ENCODE measurements around the gene ZSWIM8.
A peak's percentile ranks its signal among the peaks of the same experiment; 100 is the strongest.

The ZSWIM8 gene

DNA sequence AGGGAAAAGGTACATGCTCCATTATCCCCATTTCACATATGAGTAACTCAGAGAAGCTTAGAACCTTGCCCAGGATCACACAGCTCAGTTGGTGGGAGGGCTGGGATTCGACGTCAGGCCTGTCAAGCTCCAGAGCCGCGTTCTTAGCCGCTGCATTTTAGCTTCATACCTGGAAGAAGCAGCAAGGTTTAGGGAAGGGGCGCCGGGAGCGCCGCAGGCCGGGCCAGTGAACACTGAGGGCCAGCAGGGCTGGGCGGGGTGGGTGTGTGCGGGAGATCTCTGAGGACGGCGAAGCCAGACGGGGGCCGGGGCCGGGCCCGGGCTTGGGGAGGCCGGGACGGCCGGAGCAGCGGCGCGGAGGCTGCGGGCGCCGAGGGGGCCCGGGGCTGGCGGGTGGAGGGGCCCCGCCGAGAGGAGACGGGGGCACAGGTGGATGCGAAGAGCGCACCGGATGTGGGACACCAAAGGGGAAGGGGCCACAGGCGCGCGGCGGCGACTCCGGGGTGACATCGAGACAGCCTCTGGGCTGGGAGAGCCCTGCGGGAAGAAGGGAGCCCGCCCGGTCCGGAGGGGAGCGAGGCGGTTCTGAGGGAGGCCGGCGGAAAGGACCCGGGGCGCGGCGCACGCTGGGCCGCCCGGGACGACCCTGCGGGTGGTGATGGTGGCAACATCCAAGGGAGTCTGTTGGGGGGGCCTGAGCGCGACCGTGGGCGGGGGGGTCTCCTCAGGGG, 25.5 kb downstream of the ZSWIM8 start:
- H3K4me1 ChIP-seq (ENCODE audit: insufficient read depth, low read length) = no peaks in the 10 kb centered on the region; the same call in 1 of the 2 replicates
- H3K27me3 ChIP-seq (ENCODE audit: insufficient read depth, low read length) = no peaks in the 10 kb centered on the region
- H3K4me3 ChIP-seq (ENCODE audit: low read length) = peak overlapping the region; percentile 76
- no peak overlapping the region for H3K27ac ChIP-seq (ENCODE audit: low read length)
- H3K9ac ChIP-seq (ENCODE audit: low read depth, low read length) = peak overlapping the region; percentile 67; the same call in 1 of the 2 replicates
- peaks cover 41% of the 10 kb centered on the region for H3K36me3 ChIP-seq (ENCODE audit: insufficient read depth, low read depth, low read length)
- no peaks in the 10 kb centered on the region for H3K9me3 ChIP-seq (ENCODE audit: insufficient read depth, low read depth, low read length)

DNA sequence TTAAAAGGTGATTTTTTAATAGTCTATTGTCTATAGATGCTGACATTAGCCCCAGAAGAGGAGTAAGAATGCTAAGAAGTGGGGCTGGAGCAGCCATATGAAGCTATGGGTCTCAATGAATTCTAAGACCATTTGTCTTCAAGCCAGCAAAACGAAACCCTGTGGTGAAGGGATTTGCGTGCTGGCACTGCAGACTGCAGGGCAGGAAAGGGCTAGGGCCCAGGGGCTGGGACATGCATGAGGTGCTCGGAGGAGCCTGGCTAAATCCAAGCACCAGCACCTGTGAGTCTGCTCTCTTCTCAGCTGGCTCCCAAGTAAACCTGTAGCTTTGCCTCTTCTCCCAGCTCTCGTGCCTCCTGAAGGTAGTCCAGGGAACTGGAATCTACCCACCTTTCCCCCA, 27.3 kb downstream of the ZSWIM8 start:
- Histone ChIP-seq H3K4me3 (ENCODE audit: low read length) (no peak overlapping the region), H3K9me3 (ENCODE audit: insufficient read depth, low read depth, low read length) (no peaks in the 10 kb centered on the region), H3K36me3 (ENCODE audit: insufficient read depth, low read depth, low read length) (peaks cover 34% of the 10 kb centered on the region), H3K4me1 (ENCODE audit: insufficient read depth, low read length) (no peaks in the 10 kb centered on the region; the same call in 1 of the 2 replicates), H3K27me3 (ENCODE audit: insufficient read depth, low read length) (no peaks in the 10 kb centered on the region), H3K27ac (ENCODE audit: low read length) (no peak overlapping the region), H3K9ac (ENCODE audit: low read depth, low read length) (no peak overlapping the region)

- Histone ChIP-seq H3K27me3 (ENCODE audit: insufficient read depth, low read length) (no peaks in the 10 kb centered on the region), H3K4me3 (ENCODE audit: low read length) (no peak overlapping the region), H3K9ac (ENCODE audit: low read depth, low read length) (no peak overlapping the region), H3K36me3 (ENCODE audit: insufficient read depth, low read depth, low read length) (peaks cover 27% of the 10 kb centered on the region), H3K9me3 (ENCODE audit: insufficient read depth, low read depth, low read length) (no peaks in the 10 kb centered on the region), H3K4me1 (ENCODE audit: insufficient read depth, low read length) (no peaks in the 10 kb centered on the region; the same call in 1 of the 2 replicates), H3K27ac (ENCODE audit: low read length) (no peak overlapping the region)
Observed at GRCh38 chr10:73813333-73813732, 27.9 kb downstream of the ZSWIM8 start.

GRCh38 chr10:73814276-73814895, 29.0 kb downstream of the ZSWIM8 start:
- Histone ChIP-seq H3K4me3 (ENCODE audit: low read length) (no peak overlapping the region), H3K27me3 (ENCODE audit: insufficient read depth, low read length) (no peaks in the 10 kb centered on the region), H3K27ac (ENCODE audit: low read length) (no peak overlapping the region), H3K9me3 (ENCODE audit: insufficient read depth, low read depth, low read length) (no peaks in the 10 kb centered on the region), H3K36me3 (ENCODE audit: insufficient read depth, low read depth, low read length) (peaks cover 26% of the 10 kb centered on the region), H3K4me1 (ENCODE audit: insufficient read depth, low read length) (no peaks in the 10 kb centered on the region; the same call in 1 of the 2 replicates), H3K9ac (ENCODE audit: low read depth, low read length) (no peak overlapping the region)

DNA sequence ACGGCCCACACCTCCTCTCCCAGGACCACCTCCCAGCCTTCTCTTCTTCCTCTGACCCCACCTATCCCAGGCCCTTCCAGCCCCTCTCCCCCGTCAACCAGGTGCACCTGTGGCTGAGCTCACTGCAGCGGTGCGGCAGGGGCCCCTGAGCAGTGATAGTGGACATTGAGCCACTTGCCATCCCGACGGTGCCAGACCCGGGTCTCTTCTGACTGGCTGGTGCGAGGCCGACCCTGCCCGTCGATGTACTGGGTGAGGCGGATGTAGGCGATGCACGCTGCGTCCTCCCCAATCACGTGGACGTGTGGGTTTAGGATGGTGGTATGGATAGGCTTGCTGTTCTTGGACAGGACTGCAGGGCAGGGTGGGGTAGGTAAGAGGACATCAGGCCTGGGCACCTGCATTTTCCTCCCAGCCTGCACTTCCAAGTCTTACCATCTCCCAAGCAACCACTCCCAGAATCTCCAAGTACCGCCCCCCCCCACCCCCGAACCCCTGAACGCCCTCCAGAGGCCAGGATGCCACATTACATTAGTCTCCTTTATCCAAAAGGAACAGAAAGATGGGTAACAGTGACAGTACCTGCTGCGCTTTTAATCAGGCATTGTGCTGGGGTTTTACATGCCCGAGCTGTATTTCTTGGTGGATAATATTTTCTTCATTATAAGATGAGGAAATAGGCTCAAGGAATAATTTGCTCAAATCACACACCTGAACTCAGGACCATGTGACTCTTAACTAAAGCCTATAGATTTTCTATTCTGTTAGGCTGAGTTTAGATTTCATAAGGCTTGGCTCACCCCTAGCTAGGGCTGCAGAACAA, 29.7 kb downstream of the ZSWIM8 start:
- H3K9ac ChIP-seq (ENCODE audit: low read depth, low read length) = no peak overlapping the region
- no peak overlapping the region for H3K27ac ChIP-seq (ENCODE audit: low read length)
- no peaks in the 10 kb centered on the region for H3K9me3 ChIP-seq (ENCODE audit: insufficient read depth, low read depth, low read length)
- H3K4me3 ChIP-seq (ENCODE audit: low read length) = no peak overlapping the region
- H3K4me1 ChIP-seq (ENCODE audit: insufficient read depth, low read length) = no peaks in the 10 kb centered on the region; the same call in 1 of the 2 replicates
- H3K27me3 ChIP-seq (ENCODE audit: insufficient read depth, low read length) = no peaks in the 10 kb centered on the region
- peaks cover 26% of the 10 kb centered on the region for H3K36me3 ChIP-seq (ENCODE audit: insufficient read depth, low read depth, low read length)

DNA sequence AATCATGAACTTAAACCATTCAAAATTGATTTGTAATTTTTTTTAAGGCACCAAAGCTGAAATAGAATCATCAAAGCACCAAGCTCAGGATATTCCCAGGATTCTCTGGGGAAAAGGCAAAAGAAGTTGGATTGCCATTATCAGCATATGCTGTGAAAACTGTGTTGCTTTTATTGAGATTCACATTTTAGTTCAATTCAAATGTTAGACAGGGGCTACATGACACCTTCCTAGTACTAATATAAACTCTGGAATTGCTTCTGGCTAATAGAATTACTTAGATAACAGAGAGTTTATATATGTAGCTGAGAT, 30.3 kb downstream of the ZSWIM8 start:
- no peak overlapping the region for H3K4me3 ChIP-seq (ENCODE audit: low read length)
- H3K9ac ChIP-seq (ENCODE audit: low read depth, low read length) = no peak overlapping the region
- no peak overlapping the region for H3K27ac ChIP-seq (ENCODE audit: low read length)
- no peaks in the 10 kb centered on the region for H3K27me3 ChIP-seq (ENCODE audit: insufficient read depth, low read length)
- no peaks in the 10 kb centered on the region; the same call in 1 of the 2 replicates for H3K4me1 ChIP-seq (ENCODE audit: insufficient read depth, low read length)
- peaks cover 26% of the 10 kb centered on the region for H3K36me3 ChIP-seq (ENCODE audit: insufficient read depth, low read depth, low read length)
- no peaks in the 10 kb centered on the region for H3K9me3 ChIP-seq (ENCODE audit: insufficient read depth, low read depth, low read length)

- Histone ChIP-seq H3K36me3 (ENCODE audit: insufficient read depth, low read depth, low read length) (peaks cover 26% of the 10 kb centered on the region), H3K4me3 (ENCODE audit: low read length) (no peak overlapping the region), H3K27me3 (ENCODE audit: insufficient read depth, low read length) (no peaks in the 10 kb centered on the region), H3K27ac (ENCODE audit: low read length) (no peak overlapping the region), H3K9ac (ENCODE audit: low read depth, low read length) (no peak overlapping the region), H3K9me3 (ENCODE audit: insufficient read depth, low read depth, low read length) (no peaks in the 10 kb centered on the region), H3K4me1 (ENCODE audit: insufficient read depth, low read length) (no peaks in the 10 kb centered on the region; the same call in 1 of the 2 replicates)
Observed at GRCh38 chr10:73816917-73817729, 31.7 kb downstream of the ZSWIM8 start.

GRCh38 chr10:73817826-73818225, 32.4 kb downstream of the ZSWIM8 start:
- Histone ChIP-seq H3K4me1 (ENCODE audit: insufficient read depth, low read length) (no peaks in the 10 kb centered on the region), H3K36me3 (ENCODE audit: insufficient read depth, low read depth, low read length) (peaks cover 26% of the 10 kb centered on the region), H3K27ac (ENCODE audit: low read length) (no peak overlapping the region)

GRCh38 chr10:73818402-73818801, 33.0 kb downstream of the ZSWIM8 start:
- no peaks in the 10 kb centered on the region for H3K9me3 ChIP-seq (ENCODE audit: insufficient read depth, low read depth, low read length)
- no peaks in the 10 kb centered on the region for H3K4me1 ChIP-seq (ENCODE audit: insufficient read depth, low read length)
- H3K9ac ChIP-seq (ENCODE audit: low read depth, low read length) = no peak overlapping the region
- H3K27ac ChIP-seq (ENCODE audit: low read length) = no peak overlapping the region
- no peak overlapping the region for H3K4me3 ChIP-seq (ENCODE audit: low read length)
- H3K36me3 ChIP-seq (ENCODE audit: insufficient read depth, low read depth, low read length) = peaks cover 27% of the 10 kb centered on the region
- H3K27me3 ChIP-seq (ENCODE audit: insufficient read depth, low read length) = no peaks in the 10 kb centered on the region

More at GRCh38 chr10:73817826-73818225, 32.4 kb downstream of the ZSWIM8 start:
- no peak overlapping the region for H3K4me3 ChIP-seq (ENCODE audit: low read length)
- H3K27me3 ChIP-seq (ENCODE audit: insufficient read depth, low read length) = no peaks in the 10 kb centered on the region
- no peak overlapping the region for H3K9ac ChIP-seq (ENCODE audit: low read depth, low read length)
- no peaks in the 10 kb centered on the region for H3K9me3 ChIP-seq (ENCODE audit: insufficient read depth, low read depth, low read length)

DNA sequence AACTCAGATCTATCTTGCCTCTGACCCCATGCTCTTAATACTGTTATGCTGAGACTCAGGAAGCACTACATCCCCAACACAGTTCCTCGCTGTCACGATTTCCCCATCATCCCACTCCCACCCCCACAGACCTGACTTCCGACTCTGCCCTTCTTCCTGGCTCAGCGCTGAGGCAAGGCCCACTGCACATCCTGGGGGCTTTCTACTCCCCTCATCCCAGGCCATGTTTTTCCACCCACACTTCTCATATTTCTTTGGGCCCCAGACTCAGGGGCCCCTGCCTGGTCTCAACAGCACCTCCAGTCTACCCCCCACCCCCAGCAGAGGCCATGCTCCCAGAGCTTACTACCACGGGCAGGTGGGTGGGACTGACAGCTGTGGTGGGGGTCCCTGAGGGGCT, 33.7 kb downstream of the ZSWIM8 start:
- Histone ChIP-seq H3K36me3 (ENCODE audit: insufficient read depth, low read depth, low read length) (peaks cover 27% of the 10 kb centered on the region), H3K4me3 (ENCODE audit: low read length) (no peak overlapping the region), H3K27ac (ENCODE audit: low read length) (no peak overlapping the region)

DNA sequence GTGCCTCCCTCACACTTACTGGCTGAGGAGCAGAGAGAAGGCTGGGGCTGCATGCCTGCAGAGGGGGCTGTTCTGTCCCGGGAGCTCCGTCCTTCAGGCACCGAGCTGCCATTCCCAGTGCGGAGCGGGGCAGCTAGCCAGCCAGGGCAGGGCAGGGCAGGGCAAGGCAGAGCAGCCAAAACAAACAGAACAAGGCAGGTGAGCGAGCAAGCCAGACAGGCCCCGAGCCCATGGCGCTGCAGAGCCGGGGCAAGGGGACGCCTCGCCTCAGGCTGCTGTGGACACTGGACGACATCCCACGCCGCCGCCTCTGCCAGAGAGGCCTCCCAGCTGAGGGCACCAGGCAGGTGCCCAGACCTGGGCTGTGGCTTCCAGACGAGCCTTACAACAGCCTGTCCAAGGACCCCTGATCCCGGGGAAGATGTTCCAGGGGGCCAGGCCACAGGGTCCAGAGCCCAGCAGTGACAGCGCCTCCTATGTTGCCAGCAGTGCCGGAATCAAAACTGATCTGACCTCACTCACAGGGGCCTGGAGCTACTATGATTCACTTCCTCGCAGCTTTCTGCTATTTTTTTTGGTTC, 34.2 kb downstream of the ZSWIM8 start:
- Histone ChIP-seq H3K9me3 (ENCODE audit: insufficient read depth, low read depth, low read length) (no peaks in the 10 kb centered on the region), H3K36me3 (ENCODE audit: insufficient read depth, low read depth, low read length) (peaks cover 25% of the 10 kb centered on the region; the same call in 1 of the 2 replicates), H3K27me3 (ENCODE audit: insufficient read depth, low read length) (no peaks in the 10 kb centered on the region), H3K4me3 (ENCODE audit: low read length) (no peak overlapping the region), H3K27ac (ENCODE audit: low read length) (no peak overlapping the region), H3K4me1 (ENCODE audit: insufficient read depth, low read length) (no peaks in the 10 kb centered on the region), H3K9ac (ENCODE audit: low read depth, low read length) (no peak overlapping the region)

More for the DNA sequence above, 33.7 kb downstream of the ZSWIM8 start:
- Histone ChIP-seq H3K9ac (ENCODE audit: low read depth, low read length) (no peak overlapping the region), H3K4me1 (ENCODE audit: insufficient read depth, low read length) (no peaks in the 10 kb centered on the region), H3K9me3 (ENCODE audit: insufficient read depth, low read depth, low read length) (no peaks in the 10 kb centered on the region), H3K27me3 (ENCODE audit: insufficient read depth, low read length) (no peaks in the 10 kb centered on the region)

Measured in iPS-20b (cell line).